H1 (cell line): ENCODE data around the gene OR56A4. TPM values are rescaled to one million over a fixed set of nuclear protein-coding genes. Genes with fewer than 3 reads are reported as not detected.

Experiments used
- CTCF ChIA-PET: fragments of 300-600 bp; sonication (Branson Sonifier 250); formaldehyde crosslinking; loops from one replicate; lab custom pipeline; 2021; ENCODE audit not compliant: partially characterized antibody; lab: Charles Lee
- POLR2A ChIA-PET: fragments of 300-600 bp; sonication (Branson Sonifier 250); formaldehyde crosslinking; loops from one replicate; lab custom pipeline; 2021; ENCODE audit warnings: inconsistent platforms; ENCODE audit not compliant: partially characterized antibody; lab: Charles Lee
- DNase-seq, 2 experiments: peaks; one replicate each; pipeline versions ENCODE4 v3.0.0 to v3.0.0-alpha.2; 2010 to 2022; ENCODE audit warnings: low spot score in 2 of 2, low read depth in 1 of 2, mixed read lengths in 1 of 2
- FAIRE-seq: peaks from 2 replicates; lab custom pipeline; 2011; peaks lifted over from hg19 to GRCh38; lab: Jason Lieb, UNC
- H2AFZ ChIP-seq: 2 replicates; pipeline ENCODE4 v1.8.1; 2012; ENCODE audit warnings: low read length, inconsistent platforms
- H2AK5ac ChIP-seq: 2 replicates; pipeline ENCODE4 v1.6.1; 2013; ENCODE audit warnings: low read depth, low read length
- H2BK120ac ChIP-seq: replicated peaks from 2 replicates; pipeline ENCODE3; 2013; ENCODE audit warnings: low read depth, low read length, inconsistent platforms
- H2BK12ac ChIP-seq: 2 replicates; pipeline ENCODE4 v1.6.1; 2013; ENCODE audit warnings: low read depth, low read length
- H2BK15ac ChIP-seq: 2 replicates; pipeline ENCODE4 v1.6.1; 2013; ENCODE audit warnings: low read length
- H2BK20ac ChIP-seq: 2 replicates; pipeline ENCODE4 v1.6.1; 2013; ENCODE audit warnings: low read length
- H2BK5ac ChIP-seq: 2 replicates; pipeline ENCODE4 v1.6.1; 2013; ENCODE audit warnings: low read depth, low read length
- H3K14ac ChIP-seq: 2 replicates; pipeline ENCODE4 v1.6.1; 2013; ENCODE audit warnings: inconsistent platforms; ENCODE audit not compliant: insufficient read length
- H3K18ac ChIP-seq: 2 replicates; pipeline ENCODE4 v1.6.1; 2013; ENCODE audit warnings: low read length; ENCODE audit errors: extremely low read depth
- H3K23ac ChIP-seq: 2 replicates; pipeline ENCODE4 v1.6.1; 2013; ENCODE audit warnings: inconsistent platforms; ENCODE audit not compliant: insufficient read length
- H3K23me2 ChIP-seq: 2 replicates; pipeline ENCODE4 v1.6.1; 2013; ENCODE audit warnings: low read depth, low read length
- H3K27ac ChIP-seq: 2 replicates; pipeline ENCODE4 v1.6.1; 2011; ENCODE audit warnings: low read depth, low read length, inconsistent platforms
- H3K27me3 ChIP-seq, 4 experiments: replicated peaks in 1 of 4; 1 replicate in 1 of 4; 2 replicates in 3 of 4; pipeline versions ENCODE4 v1.6.1 to v1.8.1; 2011 to 2013; ENCODE audit warnings: low read length in 3 of 4, mild to moderate bottlenecking in 3 of 4, inconsistent platforms in 2 of 4, mixed read lengths in 2 of 4, moderate library complexity in 1 of 4; ENCODE audit not compliant: control insufficient read depth in 3 of 4, insufficient read depth in 3 of 4; ENCODE audit errors: extremely low read depth in 1 of 4
- H3K36me3 ChIP-seq, 4 experiments: 2 replicates each; pipeline versions ENCODE4 v1.6.1 to v1.8.1; 2011 to 2013; ENCODE audit warnings: mild to moderate bottlenecking in 4 of 4, low read length in 3 of 4, moderate library complexity in 2 of 4, control low read depth in 1 of 4, inconsistent platforms in 1 of 4; ENCODE audit not compliant: insufficient read depth in 4 of 4, control insufficient read depth in 2 of 4
- H3K4ac ChIP-seq: replicated peaks from 2 replicates; pipeline ENCODE3; 2013; ENCODE audit warnings: low read length, low read depth, mixed read lengths, inconsistent platforms; ENCODE audit not compliant: insufficient read length
- H3K4me1 ChIP-seq, 4 experiments: replicated peaks in 1 of 4; 1 replicate in 1 of 4; 2 replicates in 3 of 4; pipeline versions ENCODE4 v1.6.1 to v1.8.1; 2011 to 2013; ENCODE audit warnings: low read length in 3 of 4, inconsistent platforms in 2 of 4, mixed read lengths in 1 of 4; ENCODE audit not compliant: insufficient read depth in 4 of 4, control insufficient read depth in 3 of 4
- H3K4me2 ChIP-seq, 2 experiments: 2 replicates each; pipeline versions ENCODE4 v1.6.1 to v1.8.1; 2011 to 2013; ENCODE audit warnings: low read depth in 2 of 2, low read length in 2 of 2, control low read depth in 1 of 2, inconsistent platforms in 1 of 2, mild to moderate bottlenecking in 1 of 2; ENCODE audit not compliant: insufficient read depth in 1 of 2
- H3K4me3 ChIP-seq, 4 experiments: fragments of 200-600, 300-600 bp in 1 of 4; sonication (generic), shearing (Covaris generic), sonication (Bioruptor Twin) in 1 of 4; 2 replicates each; pipeline versions ENCODE4 v1.5.1 to v1.8.1; 2011 to 2016; ENCODE audit warnings: low read length in 4 of 4, low read depth in 3 of 4, control low read depth in 2 of 4, inconsistent platforms in 2 of 4, mild to moderate bottlenecking in 2 of 4, mixed read lengths in 1 of 4, moderate library complexity in 1 of 4; ENCODE audit not compliant: insufficient read depth in 2 of 4; ENCODE audit errors: extremely low read depth in 1 of 4
- H3K56ac ChIP-seq: replicated peaks from 2 replicates; pipeline ENCODE3; 2013; ENCODE audit warnings: low read depth, mild to moderate bottlenecking, mixed read lengths, low read length, inconsistent platforms; ENCODE audit not compliant: insufficient read length
- H3K79me1 ChIP-seq: 2 replicates; pipeline ENCODE4 v1.6.1; 2013; ENCODE audit warnings: low read depth, low read length, control low read depth
- H3K79me2 ChIP-seq, 2 experiments: 2 replicates each; pipeline versions ENCODE4 v1.6.1 to v1.8.1; 2012 to 2013; ENCODE audit warnings: low read length in 2 of 2, mild to moderate bottlenecking in 2 of 2, inconsistent platforms in 1 of 2; ENCODE audit not compliant: insufficient read depth in 2 of 2, control insufficient read depth in 1 of 2
- H3K9ac ChIP-seq, 4 experiments: replicated peaks in 1 of 4; 1 replicate in 1 of 4; 2 replicates in 3 of 4; pipeline versions ENCODE4 v1.6.1 to v1.8.1; 2011 to 2013; ENCODE audit warnings: low read depth in 3 of 4, low read length in 3 of 4, control low read depth in 2 of 4, mild to moderate bottlenecking in 2 of 4, moderate library complexity in 2 of 4, inconsistent platforms in 1 of 4; ENCODE audit errors: extremely low read depth in 1 of 4
- H3K9me3 ChIP-seq, 2 experiments: 2 replicates each; pipeline versions ENCODE4 v1.6.1 to v1.8.1; 2012 to 2013; ENCODE audit warnings: mild to moderate bottlenecking in 2 of 2, moderate library complexity in 2 of 2, control low read depth in 1 of 2, inconsistent platforms in 1 of 2, low read depth in 1 of 2, low read length in 1 of 2, mixed read lengths in 1 of 2; ENCODE audit not compliant: insufficient read depth in 2 of 2
- H4K20me1 ChIP-seq, 2 experiments: replicated peaks in 1 of 2; 2 replicates each; pipeline versions ENCODE3 to v1.8.1; 2011 to 2013; ENCODE audit warnings: inconsistent platforms in 2 of 2, low read length in 2 of 2, mild to moderate bottlenecking in 1 of 2; ENCODE audit not compliant: insufficient read depth in 2 of 2, control insufficient read depth in 1 of 2
- H4K5ac ChIP-seq: 2 replicates; pipeline ENCODE4 v1.6.1; 2013; ENCODE audit warnings: low read length, low read depth, mixed read lengths, inconsistent platforms; ENCODE audit not compliant: insufficient read length
- H4K8ac ChIP-seq: 2 replicates; pipeline ENCODE4 v1.8.0; 2013; ENCODE audit warnings: mild to moderate bottlenecking, moderate library complexity, low read length, inconsistent platforms; ENCODE audit not compliant: insufficient read depth; ENCODE audit errors: extremely low read depth
- H4K91ac ChIP-seq: replicated peaks from 2 replicates; pipeline ENCODE3; 2013; ENCODE audit warnings: low read length, mixed read lengths, inconsistent platforms; ENCODE audit not compliant: insufficient read length
- ASH2L ChIP-seq: fragments of 200-600, 300-600 bp; sonication (generic); IDR thresholded peaks from one replicate; pipeline ENCODE4 v1.7.1; 2017; ENCODE audit warnings: low read length
- EZH2 ChIP-seq: fragments of 200-600 bp; sonication (generic); IDR thresholded peaks from 2 replicates; pipeline ENCODE4 v1.7.1; 2012; ENCODE audit warnings: low read depth, mild to moderate bottlenecking, moderate library complexity, low read length, inconsistent platforms; ENCODE audit not compliant: severe bottlenecking
- JUND ChIP-seq: IDR thresholded peaks from 2 replicates; pipeline ENCODE4 v1.6.1; 2011; ENCODE audit warnings: mild to moderate bottlenecking, improper control_type of control experiment, low read length
- KDM1A ChIP-seq: fragments of 200-600, 300-600 bp; sonication (generic); IDR thresholded peaks from 2 replicates; pipeline ENCODE4 v1.7.1; 2016; ENCODE audit warnings: mild to moderate bottlenecking, low read length, borderline replicate concordance
- KDM4A ChIP-seq: IDR thresholded peaks from one replicate; pipeline ENCODE4 v1.7.1; 2012; ENCODE audit warnings: low read depth, mild to moderate bottlenecking, moderate library complexity, low read length, inconsistent platforms; ENCODE audit not compliant: severe bottlenecking
- MAFK ChIP-seq: IDR thresholded peaks from 2 replicates; pipeline ENCODE4 v1.6.1; 2012; ENCODE audit warnings: low read depth, mild to moderate bottlenecking, improper control_type of control experiment, low read length
- NRF1 ChIP-seq: IDR thresholded peaks from 2 replicates; pipeline ENCODE4 v1.6.1; 2011; ENCODE audit warnings: mild to moderate bottlenecking, low read depth, low read length, improper control_type of control experiment
- SUZ12 ChIP-seq: fragments of 200-600 bp; sonication (generic); IDR thresholded peaks from 2 replicates; pipeline ENCODE4 v1.6.1; 2012; ENCODE audit warnings: mild to moderate bottlenecking, inconsistent platforms, low read length, moderate library complexity, mixed read lengths
- WGBS, 2 experiments: shearing (Covaris generic) in 1 of 2; methylation state at CpG; one replicate each; pipeline versions ENCODE4 v1.1.6 to v1.1.7; 2013 to 2015; ENCODE audit warnings: low lambda C conversion rate in 2 of 2, mixed read lengths in 2 of 2, inconsistent platforms in 1 of 2, low coverage in 1 of 2, missing lambda C conversion rate in 1 of 2; ENCODE audit not compliant: insufficient replicate concordance in 2 of 2, insufficient coverage in 1 of 2, insufficient read length in 1 of 2; ENCODE audit errors: extremely low coverage in 1 of 2, missing lambda C conversion rate in 1 of 2; 5-methylcytosine and 5-hydroxymethylcytosine counted together
- polyA plus RNA-seq, 7 experiments: library from polyadenylated mRNA; depleted of rRNA in 3 of 7; stranded (reverse) in 5 of 7; unstranded in 2 of 7; fragments of >200 nt in 5 of 7; fragments of 200-250 nt in 2 of 7; gene quantifications; 1 replicate in 5 of 7; 2 replicates in 1 of 7; 4 replicates in 1 of 7; pipeline versions ENCODE4 v1.2.1 to v1.2.3, GENCODE V29; 2011 to 2013; ENCODE audit warnings: missing spikeins in 2 of 7, mixed read lengths in 2 of 7
- total RNA-seq: library from RNA; stranded (reverse); fragmentation: NEBNext Ultra II Directional; extraction: Animal tissue kit (Norgen Biotek cat#: 25700); gene quantifications from 2 replicates; pipeline ENCODE4 v1.2.1, GENCODE V29; 2021

OR56A4 gene
- total and polyA plus RNA-seq, 2 of the 8 experiments (the other 6 are each of a cell fraction or from before 2014, with no cell fraction given): 0.15 TPM; not detected in 1

- no peak overlapping the region for H4K91ac ChIP-seq
- H4K5ac ChIP-seq: no peak overlapping the region
- no peak overlapping the region for H2BK15ac ChIP-seq
- H4K20me1 ChIP-seq: no peaks in the 10 kb centered on the region
- no peak overlapping the region for H4K8ac ChIP-seq
- no peaks in the 10 kb centered on the region for H3K4me1 ChIP-seq
- H3K36me3 ChIP-seq: no peaks in the 10 kb centered on the region
- no peaks in the 10 kb centered on the region for H3K79me1 ChIP-seq
- H2BK20ac ChIP-seq: no peak overlapping the region
- no peak overlapping the region for H3K14ac ChIP-seq
- H3K18ac ChIP-seq: no peak overlapping the region
- ChIA-PET POLR2A (no interaction called here), CTCF (interaction anchor here (1.4 to 1.7 kb wide), 2 partner anchors 15 to 25 kb away, joined by 3 read pairs; no protein-coding TSS in a partner anchor)
- no peaks in the 10 kb centered on the region for H3K27me3 ChIP-seq
- no peak overlapping the region for H2AK5ac ChIP-seq
- H3K9me3 ChIP-seq: peaks cover 4 to 11% of the 10 kb centered on the region in 2 experiments; a peak in 2 of 4 replicates
- H3K9ac ChIP-seq: no peak overlapping the region
- FAIRE-seq: no peak
- H3K79me2 ChIP-seq: no peaks in the 10 kb centered on the region
- H3K4ac ChIP-seq: no peak overlapping the region
- no peak for DNase-seq
- no peak overlapping the region for H3K4me3 ChIP-seq
- TF ChIP-seq ASH2L (no peak), EZH2 (no peak), MAFK (no peak), KDM4A (no peak), JUND (no peak), NRF1 (no peak), KDM1A (no peak), SUZ12 (no peak)
- TF ChIP-seq, all 59 proteins: peak for 0
- Histone ChIP-seq H3K27ac (no peak overlapping the region), H3K56ac (no peak overlapping the region), H2BK5ac (no peak overlapping the region), H3K23ac (no peak overlapping the region), H2AFZ (no peak overlapping the region), H3K4me2 (no peak overlapping the region), H2BK12ac (no peak overlapping the region), H2BK120ac (no peak overlapping the region), H3K23me2 (no peaks in the 10 kb centered on the region; the same call in 1 of the 2 replicates)
- 83% methylated on average over 2 of the region's 2 CpGs; no CpG with 5 or more reads in 1 of the 2 experiments for WGBS, 2 experiments
These were observed 39.8 kb downstream of the OR56A4 start for GRCh38 chr11:5966958-5967357.
